ENCODE measurements around the gene EDC3.
"Not testable (repeated sequence)": the region's sequence is repeated elsewhere in the genome, so short reads cannot be mapped to it uniquely, and the experiment has no call there.

The EDC3 gene

GRCh38 chr15:74598126-74598842 lies 97.5 kb downstream of the EDC3 start:
- Mint-ChIP-seq H3K4me1 (peaks cover 19% of the 10 kb centered on the region), H3K27ac (peak overlapping the region; percentile 94), H3K9me3 (no peaks in the 10 kb centered on the region), H3K36me3 (peaks cover 29% of the 10 kb centered on the region), H3K4me3 (peak overlapping the region; percentile 94), H3K27me3 (no peaks in the 10 kb centered on the region)
- peak; percentile 94 for DNase-seq
- CTCF ChIA-PET = interaction anchor here (1.1 to 1.3 kb wide), 3 partner anchors 22 to 216 kb away, joined by 3 read pairs; no protein-coding TSS in a partner anchor

GRCh38 chr15:74597146-74597705 lies 98.6 kb downstream of the EDC3 start:
- Mint-ChIP-seq H3K4me1 (peaks cover 19% of the 10 kb centered on the region), H3K36me3 (peaks cover 36% of the 10 kb centered on the region)
- H3K4me3 Mint-ChIP-seq, H3K9me3 Mint-ChIP-seq, H3K27me3 Mint-ChIP-seq, CTCF ChIA-PET, H3K27ac Mint-ChIP-seq, DNase-seq: not testable (repeated sequence)

- H3K27me3 Mint-ChIP-seq, H3K9me3 Mint-ChIP-seq, DNase-seq, H3K4me3 Mint-ChIP-seq, H3K27ac Mint-ChIP-seq, CTCF ChIA-PET: not testable (repeated sequence)
- peaks cover 19% of the 10 kb centered on the region for H3K4me1 Mint-ChIP-seq
- H3K36me3 Mint-ChIP-seq = peaks cover 39% of the 10 kb centered on the region
Observed at GRCh38 chr15:74596736-74597135, 99.1 kb downstream of the EDC3 start.

GRCh38 chr15:74595271-74595670 lies 100.6 kb downstream of the EDC3 start:
- no peak for DNase-seq
- peaks cover 19% of the 10 kb centered on the region for H3K4me1 Mint-ChIP-seq
- H3K4me3 Mint-ChIP-seq = no peak overlapping the region
- no peaks in the 10 kb centered on the region for H3K27me3 Mint-ChIP-seq
- CTCF ChIA-PET = no interaction called here
- peaks cover 51% of the 10 kb centered on the region for H3K36me3 Mint-ChIP-seq
- H3K27ac Mint-ChIP-seq = no peak overlapping the region
- no peaks in the 10 kb centered on the region for H3K9me3 Mint-ChIP-seq

- Mint-ChIP-seq H3K4me1 (peaks cover 17% of the 10 kb centered on the region), H3K36me3 (peaks cover 56% of the 10 kb centered on the region), H3K9me3 (no peaks in the 10 kb centered on the region), H3K27me3 (no peaks in the 10 kb centered on the region), H3K4me3 (no peak overlapping the region), H3K27ac (no peak overlapping the region)
- CTCF ChIA-PET = no interaction called here
- no peak for DNase-seq
Observed at GRCh38 chr15:74594455-74594854, 101.4 kb downstream of the EDC3 start.

GRCh38 chr15:74593122-74593521 lies 102.7 kb downstream of the EDC3 start:
- Mint-ChIP-seq H3K36me3 (peaks cover 54% of the 10 kb centered on the region), H3K27me3 (no peaks in the 10 kb centered on the region), H3K4me3 (no peak overlapping the region), H3K27ac (no peak overlapping the region), H3K9me3 (no peaks in the 10 kb centered on the region), H3K4me1 (peaks cover 4% of the 10 kb centered on the region)
- CTCF ChIA-PET = no interaction called here
- DNase-seq = no peak

GRCh38 chr15:74592222-74592621 lies 103.6 kb downstream of the EDC3 start:
- H3K27ac Mint-ChIP-seq = no peak overlapping the region
- H3K4me1 Mint-ChIP-seq = no peaks in the 10 kb centered on the region
- DNase-seq = no peak
- CTCF ChIA-PET = no interaction called here
- H3K9me3 Mint-ChIP-seq = no peaks in the 10 kb centered on the region
- no peaks in the 10 kb centered on the region for H3K27me3 Mint-ChIP-seq
- peaks cover 51% of the 10 kb centered on the region for H3K36me3 Mint-ChIP-seq
- H3K4me3 Mint-ChIP-seq = no peak overlapping the region

GRCh38 chr15:74589826-74590225 lies 106.0 kb downstream of the EDC3 start:
- no peak overlapping the region for H3K4me3 Mint-ChIP-seq
- no peak overlapping the region for H3K27ac Mint-ChIP-seq
- CTCF ChIA-PET = no interaction called here
- H3K4me1 Mint-ChIP-seq = no peaks in the 10 kb centered on the region
- H3K27me3 Mint-ChIP-seq = no peaks in the 10 kb centered on the region
- DNase-seq = no peak
- peaks cover 46% of the 10 kb centered on the region for H3K36me3 Mint-ChIP-seq
- H3K9me3 Mint-ChIP-seq = no peaks in the 10 kb centered on the region

GRCh38 chr15:74585857-74586256 lies 110.0 kb downstream of the EDC3 start:
- no peaks in the 10 kb centered on the region for H3K9me3 Mint-ChIP-seq
- no peak for DNase-seq
- no peak overlapping the region for H3K27ac Mint-ChIP-seq
- CTCF ChIA-PET = no interaction called here
- peaks cover 30% of the 10 kb centered on the region for H3K36me3 Mint-ChIP-seq
- H3K4me3 Mint-ChIP-seq = no peak overlapping the region
- H3K4me1 Mint-ChIP-seq = peaks cover 5% of the 10 kb centered on the region
- H3K27me3 Mint-ChIP-seq = no peaks in the 10 kb centered on the region

- H3K27me3 Mint-ChIP-seq = no peaks in the 10 kb centered on the region
- H3K27ac Mint-ChIP-seq = no peak overlapping the region
- DNase-seq = no peak
- no peak overlapping the region for H3K4me3 Mint-ChIP-seq
- H3K9me3 Mint-ChIP-seq = no peaks in the 10 kb centered on the region
- H3K36me3 Mint-ChIP-seq = peaks cover 26% of the 10 kb centered on the region
- CTCF ChIA-PET = interaction anchor here (1.3 to 1.5 kb wide), 2 partner anchors 15 to 214 kb away, joined by 3 read pairs; no protein-coding TSS in a partner anchor
- H3K4me1 Mint-ChIP-seq = peaks cover 5% of the 10 kb centered on the region
Observed at GRCh38 chr15:74585191-74585590, 110.6 kb downstream of the EDC3 start.

GRCh38 chr15:74584779-74585178 lies 111.0 kb downstream of the EDC3 start:
- DNase-seq = no peak

GRCh38 chr15:74584204-74584603 lies 111.6 kb downstream of the EDC3 start:
- no peak for DNase-seq
- H3K4me1 Mint-ChIP-seq = peaks cover 5% of the 10 kb centered on the region
- CTCF ChIA-PET = interaction anchor here (1.3 to 1.5 kb wide), 2 partner anchors 14 to 213 kb away, joined by 3 read pairs; no protein-coding TSS in a partner anchor
- H3K4me3 Mint-ChIP-seq = no peak overlapping the region
- H3K36me3 Mint-ChIP-seq = peaks cover 28% of the 10 kb centered on the region
- peak overlapping the region; percentile 20 for H3K27ac Mint-ChIP-seq
- no peaks in the 10 kb centered on the region for H3K27me3 Mint-ChIP-seq
- no peaks in the 10 kb centered on the region for H3K9me3 Mint-ChIP-seq

More at GRCh38 chr15:74584779-74585178, 111.0 kb downstream of the EDC3 start:
- H3K36me3 Mint-ChIP-seq = peaks cover 25% of the 10 kb centered on the region
- H3K4me1 Mint-ChIP-seq = peaks cover 5% of the 10 kb centered on the region
- peak overlapping the region; percentile 20 for H3K27ac Mint-ChIP-seq
- H3K9me3 Mint-ChIP-seq = no peaks in the 10 kb centered on the region
- CTCF ChIA-PET = interaction anchor here (1.3 to 1.5 kb wide), 2 partner anchors 15 to 214 kb away, joined by 3 read pairs; no protein-coding TSS in a partner anchor
- H3K27me3 Mint-ChIP-seq = no peaks in the 10 kb centered on the region
- no peak overlapping the region for H3K4me3 Mint-ChIP-seq
